Fibroblast of lung (primary cell): Measurements from ENCODE around the gene MAP2K5.

Experiments
- EZH2 ChIP-seq: IDR thresholded peaks from 2 replicates; pipeline ENCODE4 v1.5.1; 2012; ENCODE audit warnings: low read length, control low read depth, mild to moderate bottlenecking; ENCODE audit errors: missing control alignments
- TF ChIP-seq, protein P1 (sequence below), 2 donors: IDR thresholded peaks in 1 of 2; conservative IDR thresholded peaks in 1 of 2; 1 replicate in 1 of 2; 2 replicates in 1 of 2; pipeline ENCODE4 v1.5.1; 2011 to 2012; ENCODE audit warnings: low read length in 2 of 2, control low read depth in 1 of 2, inconsistent platforms in 1 of 2, low read depth in 1 of 2, mild to moderate bottlenecking in 1 of 2

DNA sequence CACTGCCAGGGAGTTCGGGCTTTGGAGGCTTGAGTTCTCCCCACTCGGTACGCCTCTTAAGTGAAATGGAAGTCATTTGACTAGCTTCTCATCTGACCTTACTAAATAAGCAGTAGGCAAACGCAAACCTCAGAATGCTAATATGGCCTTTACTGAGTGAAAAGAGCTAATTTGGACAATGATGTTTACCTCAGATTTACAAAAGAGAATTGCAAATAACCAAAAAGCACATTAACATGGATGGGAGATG lies 298.9 kb downstream of the MAP2K5 start:
- TF ChIP-seq, protein P1, sequence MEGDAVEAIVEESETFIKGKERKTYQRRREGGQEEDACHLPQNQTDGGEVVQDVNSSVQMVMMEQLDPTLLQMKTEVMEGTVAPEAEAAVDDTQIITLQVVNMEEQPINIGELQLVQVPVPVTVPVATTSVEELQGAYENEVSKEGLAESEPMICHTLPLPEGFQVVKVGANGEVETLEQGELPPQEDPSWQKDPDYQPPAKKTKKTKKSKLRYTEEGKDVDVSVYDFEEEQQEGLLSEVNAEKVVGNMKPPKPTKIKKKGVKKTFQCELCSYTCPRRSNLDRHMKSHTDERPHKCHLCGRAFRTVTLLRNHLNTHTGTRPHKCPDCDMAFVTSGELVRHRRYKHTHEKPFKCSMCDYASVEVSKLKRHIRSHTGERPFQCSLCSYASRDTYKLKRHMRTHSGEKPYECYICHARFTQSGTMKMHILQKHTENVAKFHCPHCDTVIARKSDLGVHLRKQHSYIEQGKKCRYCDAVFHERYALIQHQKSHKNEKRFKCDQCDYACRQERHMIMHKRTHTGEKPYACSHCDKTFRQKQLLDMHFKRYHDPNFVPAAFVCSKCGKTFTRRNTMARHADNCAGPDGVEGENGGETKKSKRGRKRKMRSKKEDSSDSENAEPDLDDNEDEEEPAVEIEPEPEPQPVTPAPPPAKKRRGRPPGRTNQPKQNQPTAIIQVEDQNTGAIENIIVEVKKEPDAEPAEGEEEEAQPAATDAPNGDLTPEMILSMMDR (conservative IDR thresholded peaks at IDR 0.05 in 1 of 2, IDR thresholded peaks at IDR 0.05 in 1 of 2; ENCODE audit: low read depth in 1 of 2, low read length in 2 of 2): no peak
- TF ChIP-seq EZH2: no peak
